Fibroblast of pulmonary artery (primary cell): ENCODE results near the gene RPRD1A.

Experiments
- DNase-seq: peaks from one replicate; pipeline ENCODE4 v3.0.0-alpha.2; 2010; ENCODE audit warnings: low read depth
- H3K4me3 ChIP-seq: replicated peaks from 2 replicates; pipeline ENCODE4 v1.5.1; 2011; ENCODE audit warnings: low read depth, mild to moderate bottlenecking, control low read depth, low read length, moderate library complexity
- TF ChIP-seq, protein P1 (sequence below): IDR thresholded peaks from 2 replicates; pipeline ENCODE4 v1.5.1; 2011; ENCODE audit warnings: mild to moderate bottlenecking, control low read depth, low read length, inconsistent platforms; ENCODE audit errors: missing control alignments

The RPRD1A gene

GRCh38 chr18:36045241-36045991 lies 21.9 kb downstream of the RPRD1A start:
- TF ChIP-seq, protein P1, sequence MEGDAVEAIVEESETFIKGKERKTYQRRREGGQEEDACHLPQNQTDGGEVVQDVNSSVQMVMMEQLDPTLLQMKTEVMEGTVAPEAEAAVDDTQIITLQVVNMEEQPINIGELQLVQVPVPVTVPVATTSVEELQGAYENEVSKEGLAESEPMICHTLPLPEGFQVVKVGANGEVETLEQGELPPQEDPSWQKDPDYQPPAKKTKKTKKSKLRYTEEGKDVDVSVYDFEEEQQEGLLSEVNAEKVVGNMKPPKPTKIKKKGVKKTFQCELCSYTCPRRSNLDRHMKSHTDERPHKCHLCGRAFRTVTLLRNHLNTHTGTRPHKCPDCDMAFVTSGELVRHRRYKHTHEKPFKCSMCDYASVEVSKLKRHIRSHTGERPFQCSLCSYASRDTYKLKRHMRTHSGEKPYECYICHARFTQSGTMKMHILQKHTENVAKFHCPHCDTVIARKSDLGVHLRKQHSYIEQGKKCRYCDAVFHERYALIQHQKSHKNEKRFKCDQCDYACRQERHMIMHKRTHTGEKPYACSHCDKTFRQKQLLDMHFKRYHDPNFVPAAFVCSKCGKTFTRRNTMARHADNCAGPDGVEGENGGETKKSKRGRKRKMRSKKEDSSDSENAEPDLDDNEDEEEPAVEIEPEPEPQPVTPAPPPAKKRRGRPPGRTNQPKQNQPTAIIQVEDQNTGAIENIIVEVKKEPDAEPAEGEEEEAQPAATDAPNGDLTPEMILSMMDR = no peak
- no peak for DNase-seq

GRCh38 chr18:36043153-36043552 lies 24.2 kb downstream of the RPRD1A start:
- TF ChIP-seq, protein P1 = no peak

More at GRCh38 chr18:36045241-36045991, 21.9 kb downstream of the RPRD1A start:
- H3K4me3 ChIP-seq = no peak overlapping the region

DNA sequence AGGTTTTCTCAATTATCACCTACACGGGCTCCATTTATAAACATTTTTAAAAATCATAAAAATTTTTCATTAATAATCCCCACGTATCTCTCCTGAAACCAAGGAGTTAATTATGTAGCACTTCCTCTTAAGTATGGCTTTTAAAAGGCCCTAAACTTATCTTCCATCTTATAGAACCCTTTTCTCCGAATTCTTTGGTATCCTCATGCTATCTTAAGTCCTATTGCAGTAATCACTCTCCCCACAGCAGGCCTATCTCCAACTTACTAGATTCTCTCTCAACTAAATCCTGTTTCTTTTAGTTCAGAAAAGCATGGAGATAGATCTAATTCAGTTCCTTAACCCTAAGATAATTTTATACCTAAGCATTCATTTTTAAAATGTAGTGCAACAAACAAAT lies 26.2 kb downstream of the RPRD1A start:
- no peak for DNase-seq
- H3K4me3 ChIP-seq = no peak overlapping the region
- TF ChIP-seq, protein P1 = no peak

More at GRCh38 chr18:36043153-36043552, 24.2 kb downstream of the RPRD1A start:
- no peak overlapping the region for H3K4me3 ChIP-seq
- no peak for DNase-seq

GRCh38 chr18:36038102-36038663 lies 29.2 kb downstream of the RPRD1A start:
- H3K4me3 ChIP-seq = no peak overlapping the region
- TF ChIP-seq, protein P1 = no peak
- no peak for DNase-seq

DNA sequence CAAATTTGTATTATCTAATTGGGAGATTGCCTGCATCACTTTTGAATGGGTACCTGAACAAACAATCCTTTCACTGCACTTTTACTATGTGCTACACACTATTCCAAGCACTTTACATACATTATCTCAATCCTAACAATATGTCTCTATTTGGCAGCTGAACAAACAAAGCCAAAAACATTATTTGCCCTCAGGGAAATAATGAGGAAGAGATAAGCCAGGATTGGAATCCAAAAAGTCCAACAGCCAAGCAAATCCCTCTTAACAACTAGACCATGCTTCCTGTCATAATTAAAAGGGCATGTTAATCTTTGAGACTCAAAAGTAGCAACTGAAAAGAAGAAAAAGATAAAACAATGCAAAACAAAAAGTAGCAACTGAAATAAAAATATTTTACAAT lies 32.1 kb downstream of the RPRD1A start:
- TF ChIP-seq, protein P1 = no peak
- DNase-seq = no peak
- no peak overlapping the region for H3K4me3 ChIP-seq

DNA sequence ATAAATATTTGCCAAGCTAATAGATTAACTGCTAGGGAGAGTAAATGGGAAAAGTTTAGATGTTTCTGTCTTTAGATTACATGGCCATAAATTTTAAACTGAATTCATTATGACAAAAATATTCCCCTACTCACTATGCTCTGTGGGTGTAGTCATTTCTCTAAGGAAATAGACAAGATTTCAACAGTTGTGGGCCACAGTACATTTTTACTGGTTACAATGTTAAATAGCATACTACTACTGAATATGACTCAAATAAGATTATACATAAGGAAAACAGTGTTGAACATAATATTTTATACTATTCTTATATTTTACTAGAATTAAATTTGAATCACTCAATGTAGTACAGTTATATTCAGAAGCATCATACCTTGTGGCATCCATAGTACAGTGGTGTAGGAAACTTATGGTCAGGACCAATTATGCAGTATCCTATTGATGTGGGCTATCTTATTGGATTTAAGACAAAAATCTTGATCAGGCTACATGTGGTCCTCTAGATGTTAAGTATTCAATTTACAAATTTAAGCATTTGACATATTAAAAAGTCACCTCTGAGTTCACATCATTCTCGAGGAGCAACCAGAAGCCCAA lies 33.0 kb downstream of the RPRD1A start:
- no peak for DNase-seq
- H3K4me3 ChIP-seq = no peak overlapping the region
- TF ChIP-seq, protein P1 = no peak
